GM19099 (cell line): ENCODE data around the gene ZBTB32.

Experiments
- POLR2A ChIP-seq: IDR thresholded peaks from 3 replicates; pipeline ENCODE4 v1.6.1; 2011; ENCODE audit warnings: low read depth; ENCODE audit not compliant: insufficient read length; ENCODE audit errors: extremely low read depth

Gene ZBTB32

DNA sequence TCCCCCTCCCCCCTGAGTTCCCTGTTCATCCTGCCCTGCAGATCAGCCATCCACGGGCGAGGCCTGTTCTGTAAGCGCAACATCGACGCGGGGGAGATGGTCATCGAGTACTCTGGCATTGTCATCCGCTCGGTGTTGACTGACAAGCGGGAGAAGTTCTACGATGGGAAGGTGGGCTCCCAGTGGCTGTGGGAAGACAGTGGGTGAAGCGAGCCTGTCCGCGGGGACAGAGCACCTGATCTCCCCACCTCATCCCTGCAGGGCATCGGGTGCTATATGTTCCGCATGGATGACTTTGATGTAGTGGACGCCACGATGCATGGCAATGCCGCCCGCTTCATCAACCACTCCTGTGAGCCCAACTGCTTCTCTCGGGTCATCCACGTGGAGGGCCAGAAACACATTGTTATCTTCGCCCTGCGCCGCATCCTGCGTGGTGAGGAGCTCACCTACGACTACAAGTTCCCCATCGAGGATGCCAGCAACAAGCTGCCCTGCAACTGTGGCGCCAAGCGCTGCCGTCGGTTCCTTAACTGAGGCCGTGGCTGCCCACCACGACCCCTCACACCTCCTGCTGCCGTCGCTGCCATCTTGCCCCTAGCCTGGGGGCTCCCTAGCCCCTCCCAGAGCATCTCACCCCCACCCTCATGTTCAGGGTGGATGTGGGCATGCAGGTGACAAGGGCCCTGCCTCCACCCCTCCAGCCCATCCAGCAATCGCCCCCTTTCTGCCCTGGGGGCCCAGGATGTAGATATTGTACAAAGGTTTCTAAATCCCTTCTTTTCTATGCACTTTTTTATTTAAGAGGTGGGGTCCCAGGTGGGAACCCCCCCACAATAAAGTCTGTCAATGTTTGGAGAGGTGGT, 33.9 kb downstream of the ZBTB32 start:
- no peak for TF ChIP-seq POLR2A

DNA sequence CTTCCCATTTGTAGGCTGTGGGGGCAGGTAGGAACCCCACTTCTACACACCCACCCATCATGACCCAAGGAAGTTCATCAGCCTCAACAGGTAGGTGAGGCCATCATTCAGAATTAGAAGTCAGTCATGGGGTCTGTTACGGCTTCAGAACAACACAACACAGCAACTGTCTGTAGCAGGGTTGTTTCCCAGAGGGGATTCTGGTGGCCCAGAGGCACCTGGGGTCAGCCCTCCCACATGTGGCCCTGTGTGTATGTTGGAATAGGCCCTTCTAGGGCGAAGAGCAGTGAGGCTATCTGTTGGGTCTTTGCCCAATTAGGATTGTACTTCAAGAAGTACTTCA, 34.5 kb downstream of the ZBTB32 start:
- TF ChIP-seq POLR2A, result no peak

DNA sequence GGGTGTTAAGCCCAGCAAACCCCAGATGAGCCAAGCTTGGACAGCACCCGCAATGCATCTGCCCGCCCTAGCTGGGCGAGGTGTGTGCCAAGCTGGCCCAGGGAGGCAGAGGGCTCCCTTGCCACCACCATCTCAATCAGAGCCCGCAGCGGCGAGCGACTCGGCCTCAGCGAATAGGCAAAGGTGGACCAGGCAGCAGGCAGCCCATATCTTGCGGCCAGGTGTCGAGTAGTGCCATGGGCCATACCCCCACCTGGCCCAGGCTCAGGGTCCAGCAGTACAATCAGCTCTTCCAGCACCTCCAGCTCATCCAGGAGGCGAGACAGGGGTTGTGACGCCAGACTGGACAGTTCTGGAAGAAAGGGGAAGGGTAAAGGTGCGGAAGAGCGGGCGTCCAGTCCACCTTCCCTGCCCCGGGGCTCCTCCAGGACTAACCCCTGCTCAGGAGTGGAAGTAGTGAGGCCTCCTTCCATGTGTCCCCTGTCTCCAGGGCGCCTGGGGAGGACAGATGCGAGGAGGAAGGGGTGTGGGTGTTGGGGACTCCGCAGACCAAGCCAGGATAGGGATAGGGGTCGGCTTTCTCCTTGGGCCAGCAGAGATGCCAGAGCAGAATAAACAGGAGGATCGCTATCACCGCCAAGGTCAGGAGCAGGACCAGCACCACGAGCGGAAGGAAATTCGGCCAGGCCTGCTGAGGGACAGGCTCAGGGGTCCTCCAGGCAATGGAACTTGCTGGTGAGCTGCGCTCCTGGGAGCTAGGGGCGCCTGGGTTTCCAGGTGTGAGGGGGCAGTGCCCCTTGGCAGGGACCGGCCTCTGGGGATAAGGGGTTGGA, 35.1 kb downstream of the ZBTB32 start:
- peak; percentile 20 for TF ChIP-seq POLR2A

DNA sequence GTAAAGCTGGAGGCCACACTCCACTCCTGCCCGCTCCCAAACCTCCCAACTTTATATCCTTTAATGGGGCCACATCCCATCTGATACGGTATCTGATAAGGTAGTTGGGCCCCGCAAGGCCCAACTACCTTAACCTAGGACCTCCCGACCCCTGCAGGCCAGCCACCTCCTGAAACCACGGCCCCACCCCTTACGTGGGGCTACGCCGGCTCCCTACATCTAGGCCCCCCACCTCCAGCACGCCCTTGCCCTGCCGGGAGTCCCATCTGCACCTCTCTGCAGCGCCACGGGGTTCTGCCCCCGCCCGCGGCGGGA, 35.7 kb downstream of the ZBTB32 start:
- no peak for TF ChIP-seq POLR2A

DNA sequence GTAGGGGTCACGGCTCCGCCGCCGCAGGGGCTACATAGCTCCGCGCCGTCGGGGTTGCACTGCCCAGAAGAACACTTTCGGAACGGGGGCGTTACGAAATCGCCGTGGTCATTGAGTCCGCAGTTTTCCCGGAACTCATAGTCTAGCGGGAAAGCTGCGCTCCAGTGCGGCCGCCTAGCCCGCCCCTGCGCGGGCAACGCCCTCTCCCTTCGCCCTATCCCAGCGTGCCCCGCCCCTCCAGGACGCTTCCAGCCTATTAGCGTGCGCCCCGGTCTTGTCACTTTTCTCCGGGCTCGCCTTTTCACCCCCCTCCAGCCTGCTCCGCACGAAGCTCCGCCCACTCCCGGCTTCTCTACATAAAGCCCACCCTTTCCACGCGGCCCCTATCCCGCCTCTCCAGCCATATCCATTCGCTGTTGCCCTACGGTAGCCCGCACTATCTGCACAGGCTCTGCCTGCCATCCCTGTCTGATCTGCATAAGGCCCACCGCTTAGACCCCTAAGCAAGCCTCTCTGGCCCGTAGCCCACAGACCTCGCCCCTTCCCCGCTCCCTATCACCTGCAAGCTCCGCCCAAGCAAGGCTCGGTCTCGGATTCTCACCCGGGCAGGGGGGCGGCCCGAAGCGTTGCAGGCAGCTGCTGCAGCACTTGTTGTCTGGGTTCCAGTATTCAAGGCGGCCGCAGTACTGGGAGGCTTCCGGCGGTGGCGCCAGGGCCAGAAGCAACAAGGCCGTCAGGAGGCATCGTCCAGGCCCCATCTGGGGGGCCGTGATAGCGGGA, 36.3 kb downstream of the ZBTB32 start:
- TF ChIP-seq POLR2A, result peak; percentile 68

DNA sequence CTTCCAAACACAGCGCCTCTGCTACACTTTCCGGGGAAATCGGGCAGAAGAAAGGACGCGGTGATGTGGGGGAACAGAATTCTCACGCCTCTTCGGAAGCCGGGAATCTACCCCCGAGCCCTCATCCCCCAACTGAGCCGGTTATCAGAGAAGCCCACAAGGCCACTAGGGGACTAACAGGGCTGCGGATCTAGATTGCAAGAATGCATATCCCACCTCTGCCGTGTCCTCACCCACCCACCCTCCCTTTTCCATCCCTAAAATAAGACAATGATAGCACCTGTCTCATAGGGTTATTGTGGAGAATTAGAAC, 36.8 kb downstream of the ZBTB32 start:
- TF ChIP-seq POLR2A, result no peak

DNA sequence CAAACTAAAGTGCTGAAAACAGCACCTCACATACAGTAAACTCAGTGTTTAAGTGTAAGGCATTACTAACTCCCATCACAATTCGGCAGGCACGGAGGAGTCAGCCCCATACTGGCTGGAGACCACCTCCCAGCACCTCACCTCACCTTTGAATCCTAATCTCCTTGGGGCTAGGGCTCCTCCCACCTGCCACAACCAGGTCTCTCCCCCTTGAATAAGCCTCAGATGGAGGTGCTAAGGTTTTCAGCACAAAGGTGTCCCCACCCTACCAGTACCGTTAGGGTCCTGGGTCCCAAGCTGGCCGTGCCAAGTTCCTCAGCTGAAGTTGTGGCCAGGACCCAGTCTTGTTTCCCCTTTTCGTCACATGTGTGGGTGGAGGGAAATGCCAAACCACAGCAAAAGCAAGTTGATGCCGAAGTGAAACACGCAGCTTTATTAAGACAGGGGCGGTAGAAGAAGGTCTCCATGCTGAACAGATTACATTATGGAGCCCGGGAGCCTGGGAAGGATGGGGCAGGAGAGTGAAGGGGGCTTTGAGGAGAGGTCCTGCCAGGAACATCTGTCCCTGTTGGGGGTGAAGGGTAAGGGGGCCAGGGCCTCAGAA, 37.9 kb downstream of the ZBTB32 start, which contains the start of gene IGFLR1:
Gene IGFLR1 (minus strand): TSS at position 332 of the 604 bp plus-strand sequence. CDS start 1,272 bp downstream, outside the sequence.
- peak; percentile 74 for TF ChIP-seq POLR2A

DNA sequence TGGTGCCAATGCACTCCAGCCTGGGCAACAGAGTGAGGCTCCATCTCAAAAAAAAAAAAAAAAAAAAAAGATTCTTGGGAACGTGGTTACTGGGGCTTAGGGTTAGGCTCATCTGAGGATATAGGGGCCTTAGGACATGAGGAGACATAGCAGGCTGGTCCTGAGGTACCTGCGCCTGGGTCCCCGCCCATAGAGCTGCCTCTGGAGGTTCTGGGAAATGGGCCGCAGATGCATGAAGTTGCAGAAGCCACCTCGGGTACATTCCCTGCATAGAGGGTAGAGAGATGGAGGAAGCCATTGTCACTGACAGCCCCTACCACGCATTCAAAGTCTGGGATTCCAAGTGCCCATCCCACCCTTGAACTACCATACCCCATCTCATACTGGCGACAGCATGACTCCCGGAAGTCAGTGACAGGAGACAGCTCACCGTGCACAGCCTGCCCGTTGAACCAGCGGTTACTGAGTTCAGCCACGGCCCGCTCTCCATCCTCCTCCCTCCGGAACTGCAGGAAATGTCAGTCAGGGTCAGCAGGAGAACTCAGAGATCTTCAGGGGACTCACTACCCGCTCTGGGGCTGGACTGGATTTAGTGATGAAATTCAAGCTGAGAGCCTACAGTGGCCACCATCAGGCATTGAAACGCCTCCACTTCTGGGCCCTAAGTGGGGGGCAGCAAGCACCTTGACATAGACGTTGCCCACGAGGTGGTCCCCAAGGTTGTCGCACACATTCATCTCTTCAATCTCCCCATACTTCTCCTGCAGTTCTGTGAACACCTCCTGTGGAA, 39.5 kb downstream of the ZBTB32 start:
- TF ChIP-seq POLR2A, result no peak

DNA sequence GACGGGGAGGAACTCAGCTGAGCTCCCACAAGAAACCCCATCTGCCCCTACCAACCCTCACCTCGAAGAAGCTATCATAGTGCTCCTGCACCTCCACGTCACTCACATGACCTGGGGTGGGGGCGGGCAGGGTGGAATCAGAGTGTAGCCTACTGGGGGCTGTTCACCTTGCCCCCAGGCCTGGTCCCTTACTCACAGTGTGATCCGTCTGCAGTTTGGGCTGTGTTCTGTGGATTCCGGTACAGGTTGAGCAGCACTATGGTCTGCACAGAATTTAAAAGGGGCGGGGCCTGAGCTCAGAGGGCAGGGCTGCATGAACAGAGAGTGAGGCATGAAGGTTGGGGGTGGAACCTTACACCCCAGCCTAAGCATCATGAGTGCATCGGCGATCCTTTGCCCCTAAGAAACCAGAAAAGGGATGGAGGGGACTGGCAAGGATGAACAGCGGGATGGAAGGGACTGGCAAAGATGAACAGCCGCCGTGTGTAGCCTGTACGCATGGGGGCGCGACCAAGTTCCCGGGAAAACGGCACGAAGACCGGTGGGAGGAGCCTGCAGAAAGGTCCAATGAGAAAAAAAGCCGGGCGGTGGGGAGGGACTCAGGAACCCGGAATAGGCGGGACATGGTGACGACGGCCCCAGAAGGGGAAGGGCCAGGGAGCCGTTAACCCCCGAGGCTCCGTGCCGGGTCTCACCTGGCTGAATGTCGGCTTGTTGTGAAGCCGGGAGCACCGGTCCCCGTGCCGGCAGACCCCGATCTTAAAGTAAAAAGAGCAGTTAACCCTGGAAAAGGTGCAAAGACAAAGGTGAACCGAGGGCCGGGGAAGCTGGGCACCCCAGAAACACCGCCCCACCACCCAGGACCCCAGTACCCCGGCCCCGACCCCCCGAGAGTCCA, 40.3 kb downstream of the ZBTB32 start:
- peak; percentile 70 for TF ChIP-seq POLR2A

DNA sequence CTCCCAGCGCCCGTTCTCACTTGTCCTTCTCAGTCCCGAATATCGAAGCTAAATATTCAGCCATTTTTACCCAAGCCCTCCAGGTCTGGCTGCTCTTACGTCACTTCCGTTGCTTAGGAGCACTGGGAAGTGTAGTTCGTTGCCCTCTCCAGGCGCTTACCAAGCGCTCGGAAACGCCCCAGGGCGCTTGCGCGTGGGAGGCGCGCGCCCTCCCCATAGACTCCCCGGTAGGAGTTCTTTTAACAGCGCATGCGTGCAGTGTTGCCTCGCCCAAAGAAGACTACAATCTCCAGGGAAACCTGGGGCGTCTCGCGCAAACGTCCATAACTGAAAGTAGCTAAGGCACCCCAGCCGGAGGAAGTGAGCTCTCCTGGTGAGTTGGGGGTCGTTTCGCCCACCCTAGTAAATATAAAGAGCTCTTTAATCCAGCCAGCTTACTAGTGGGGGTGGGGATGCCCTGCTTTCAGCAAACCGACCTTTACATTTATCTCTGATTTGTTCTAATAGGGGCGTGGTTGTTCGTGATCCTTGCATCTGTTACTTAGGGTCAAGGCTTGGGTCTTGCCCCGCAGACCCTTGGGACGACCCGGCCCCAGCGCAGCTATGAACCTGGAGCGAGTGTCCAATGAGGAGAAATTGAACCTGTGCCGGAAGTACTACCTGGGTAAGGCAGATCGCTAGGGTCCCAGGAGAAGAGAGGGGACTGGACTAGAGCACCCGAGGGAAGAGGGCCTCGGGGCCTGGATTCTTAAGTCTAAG, 41.1 kb downstream of the ZBTB32 start, which contains the start of the genes PSENEN and U2AF1L4:
Gene PSENEN (plus strand): TSS at position 324 of the 759 bp plus-strand sequence. CDS start 280 bp downstream, at position 604.
Gene U2AF1L4 (minus strand): TSS at position 91 of the 759 bp plus-strand sequence. CDS start 27 bp downstream, at position 64.
- peak; percentile 65 for TF ChIP-seq POLR2A

DNA sequence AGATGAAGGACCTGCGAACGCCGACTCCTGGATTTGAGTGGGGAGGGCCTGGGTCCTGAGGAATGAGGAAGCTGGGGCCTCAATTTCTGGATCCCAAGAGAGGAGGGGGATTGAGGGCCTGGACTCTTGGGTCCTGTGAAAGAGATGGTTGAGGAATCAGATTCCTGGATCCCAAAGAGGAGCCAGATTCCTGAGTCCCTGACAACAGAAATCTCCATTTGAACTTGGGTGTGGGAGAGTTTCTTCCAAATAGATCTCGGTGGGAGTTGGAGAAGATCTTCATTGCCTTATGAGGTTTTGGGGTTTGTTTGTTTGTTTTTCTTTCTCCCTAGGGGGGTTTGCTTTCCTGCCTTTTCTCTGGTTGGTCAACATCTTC, 41.7 kb downstream of the ZBTB32 start:
- TF ChIP-seq POLR2A, result no peak

DNA sequence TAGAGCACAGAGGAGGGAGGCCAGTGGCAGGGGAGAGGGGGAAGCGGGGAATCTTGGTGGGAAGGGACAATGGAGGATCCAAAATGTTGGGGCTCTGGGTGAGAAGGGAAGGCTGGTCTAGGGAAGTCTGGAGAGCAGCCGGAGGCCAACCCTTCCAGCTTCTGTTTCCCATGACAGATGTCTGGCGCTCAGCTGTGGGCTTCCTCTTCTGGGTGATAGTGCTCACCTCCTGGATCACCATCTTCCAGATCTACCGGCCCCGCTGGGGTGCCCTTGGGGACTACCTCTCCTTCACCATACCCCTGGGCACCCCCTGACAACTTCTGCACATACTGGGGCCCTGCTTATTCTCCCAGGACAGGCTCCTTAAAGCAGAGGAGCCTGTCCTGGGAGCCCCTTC, 42.2 kb downstream of the ZBTB32 start:
- no peak for TF ChIP-seq POLR2A
